ENCODE results near the gene CRIP2. TPM values are rescaled to one million over a fixed set of nuclear protein-coding genes. Genes with fewer than 3 reads are reported as not detected.

Gene CRIP2
- total RNA-seq, 5 donors from 2014 or later (not counting 1 experiment from before 2014, with no cell fraction given) = 6.4 to 38.7 (median 19.7) TPM

DNA sequence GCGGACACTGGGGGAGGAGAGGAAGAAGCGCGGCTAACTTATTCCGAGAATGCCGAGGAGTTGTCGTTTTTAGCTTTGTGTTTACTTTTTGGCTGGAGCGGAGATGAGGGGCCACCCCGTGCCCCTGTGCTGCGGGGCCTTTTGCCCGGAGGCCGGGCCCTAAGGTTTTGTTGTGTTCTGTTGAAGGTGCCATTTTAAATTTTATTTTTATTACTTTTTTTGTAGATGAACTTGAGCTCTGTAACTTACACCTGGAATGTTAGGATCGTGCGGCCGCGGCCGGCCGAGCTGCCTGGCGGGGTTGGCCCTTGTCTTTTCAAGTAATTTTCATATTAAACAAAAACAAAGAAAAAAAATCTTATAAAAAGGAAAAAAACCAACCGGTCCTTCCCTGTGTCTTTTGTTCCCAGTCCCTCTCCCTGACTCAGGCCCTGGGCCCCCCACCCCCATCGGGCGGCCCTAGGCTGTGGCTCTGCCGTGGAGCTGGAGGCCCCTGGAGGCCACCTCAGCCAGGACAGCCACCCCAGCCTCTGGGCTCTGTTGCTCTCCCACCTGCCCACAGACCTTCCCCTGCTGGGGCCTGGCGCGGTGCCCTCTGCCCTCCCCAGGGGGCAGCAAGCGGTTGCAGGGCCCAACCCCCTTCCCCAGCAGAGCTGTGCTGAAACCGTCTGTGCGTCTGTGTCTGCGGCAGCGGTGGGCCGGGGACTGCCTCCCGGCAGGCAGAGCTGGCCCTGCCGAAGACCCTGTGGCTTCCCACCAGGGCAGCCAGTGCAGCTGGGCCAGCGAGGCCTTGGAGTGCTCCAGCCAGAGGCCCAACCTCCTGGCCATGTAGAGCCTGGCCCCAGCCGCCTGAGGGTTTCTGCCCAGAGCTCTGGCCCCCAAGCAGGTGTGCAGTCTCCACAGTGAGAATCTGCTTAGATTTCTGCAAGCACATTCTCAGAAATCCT is 4.0 kb upstream of the CRIP2 start:
- H3K27me3 Mint-ChIP-seq = no peaks in the 10 kb centered on the region
- H3K9me3 ChIP-seq = no peaks in the 10 kb centered on the region
- H3K4me1 ChIP-seq (ENCODE audit: control insufficient read depth in 1 of 2, extremely low read depth in 1 of 2, insufficient read depth in 2 of 2, low read length in 2 of 2) = peaks cover 15 to 28% of the 10 kb centered on the region in 2 experiments
- no peak overlapping the region for H3K4me3 ChIP-seq (ENCODE audit: control insufficient read depth in 1 of 2, extremely low read depth in 1 of 2, low read length in 1 of 2)
- no peak overlapping the region for H3K27ac Mint-ChIP-seq
- no peak for DNase-seq
- peaks cover 0 to 31% of the 10 kb centered on the region in 2 experiments for H3K27me3 ChIP-seq (replicated peaks in 1 of 2; ENCODE audit: control insufficient read depth in 2 of 2, extremely low read depth in 1 of 2, insufficient read depth in 2 of 2, low read length in 1 of 2)
- no peak overlapping the region for H3K4me3 Mint-ChIP-seq
- no peak for ATAC-seq (replicated peaks in 1 of 4)
- no peaks in the 10 kb centered on the region for H3K9me3 Mint-ChIP-seq
- no peak overlapping the region for H3K27ac ChIP-seq (ENCODE audit: low read length)
- peaks cover 0 to 6% (median under 1%) of the 10 kb centered on the region in 3 donors for H3K4me1 Mint-ChIP-seq
- H3K36me3 Mint-ChIP-seq = no peaks in the 10 kb centered on the region
- ChIA-PET CTCF (interaction anchor here in 1 of 2 donors (1.2 to 1.5 kb wide), 2 partner anchors 19 to 58 kb away, joined by 4 read pairs; no protein-coding TSS in a partner anchor), POLR2A (no interaction called here)
- 93% methylated on average over 22 of the region's 34 CpGs for WGBS (ENCODE audit: insufficient coverage)
- peaks cover 16 to 19% of the 10 kb centered on the region in 2 donors for H3K36me3 ChIP-seq (ENCODE audit: control insufficient read depth in 2 of 2, extremely low read depth in 1 of 2, insufficient read depth in 1 of 2, low read length in 1 of 2)

DNA sequence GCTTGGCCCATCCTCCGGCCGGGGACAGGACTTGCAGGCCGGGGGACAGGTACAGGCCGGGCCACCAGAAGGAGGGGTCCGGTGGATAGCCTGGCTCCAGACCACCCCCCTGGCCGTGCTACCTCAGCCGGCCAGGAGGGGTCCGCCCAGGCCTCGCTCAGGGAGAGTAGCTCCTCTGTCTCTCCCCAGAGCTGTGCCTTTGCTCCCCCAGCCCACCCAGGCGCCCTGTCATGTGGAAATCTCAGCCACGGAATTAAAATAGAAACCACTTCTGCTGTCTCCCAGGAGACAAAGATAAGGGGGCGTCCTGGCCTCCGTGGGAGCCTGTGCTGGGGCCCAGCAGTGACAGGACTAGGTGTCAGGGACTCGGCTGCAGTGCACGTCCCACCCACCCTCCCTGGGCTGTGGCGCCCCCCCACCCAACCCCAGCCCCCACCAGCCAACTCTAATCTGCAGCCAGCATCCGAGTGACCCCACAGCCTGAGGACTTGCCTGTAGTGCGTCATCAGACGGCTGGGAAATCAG is 3.3 kb upstream of the CRIP2 start:
- Mint-ChIP-seq H3K36me3 (no peaks in the 10 kb centered on the region), H3K27me3 (no peaks in the 10 kb centered on the region), H3K27ac (no peak overlapping the region), H3K9me3 (no peaks in the 10 kb centered on the region), H3K4me1 (peaks cover 0 to 6% (median 6%) of the 10 kb centered on the region in 3 donors), H3K4me3 (no peak overlapping the region)
- WGBS (ENCODE audit: insufficient coverage) = 91% methylated on average over 14 of the region's 19 CpGs
- DNase-seq (no peak), ATAC-seq (replicated peaks in 1 of 4) (no peak)
- Histone ChIP-seq H3K36me3 (ENCODE audit: control insufficient read depth in 2 of 2, extremely low read depth in 1 of 2, insufficient read depth in 1 of 2, low read length in 1 of 2) (peaks cover 12 to 16% of the 10 kb centered on the region in 2 donors), H3K4me1 (ENCODE audit: control insufficient read depth in 1 of 2, extremely low read depth in 1 of 2, insufficient read depth in 2 of 2, low read length in 2 of 2) (peaks cover 19 to 35% of the 10 kb centered on the region in 2 experiments), H3K4me3 (ENCODE audit: control insufficient read depth in 1 of 2, extremely low read depth in 1 of 2, low read length in 1 of 2) (no peak overlapping the region), H3K27ac (ENCODE audit: low read length) (no peak overlapping the region), H3K27me3 (replicated peaks in 1 of 2; ENCODE audit: control insufficient read depth in 2 of 2, extremely low read depth in 1 of 2, insufficient read depth in 2 of 2, low read length in 1 of 2) (peaks cover 0 to 38% of the 10 kb centered on the region in 2 experiments), H3K9me3 (no peaks in the 10 kb centered on the region)
- ChIA-PET POLR2A (no interaction called here), CTCF (interaction anchor here (0.5 to 1.5 kb wide), 3 partner anchors 18 to 846 kb away, joined by 3 to 4 read pairs (median 4); no protein-coding TSS in a partner anchor)

DNA sequence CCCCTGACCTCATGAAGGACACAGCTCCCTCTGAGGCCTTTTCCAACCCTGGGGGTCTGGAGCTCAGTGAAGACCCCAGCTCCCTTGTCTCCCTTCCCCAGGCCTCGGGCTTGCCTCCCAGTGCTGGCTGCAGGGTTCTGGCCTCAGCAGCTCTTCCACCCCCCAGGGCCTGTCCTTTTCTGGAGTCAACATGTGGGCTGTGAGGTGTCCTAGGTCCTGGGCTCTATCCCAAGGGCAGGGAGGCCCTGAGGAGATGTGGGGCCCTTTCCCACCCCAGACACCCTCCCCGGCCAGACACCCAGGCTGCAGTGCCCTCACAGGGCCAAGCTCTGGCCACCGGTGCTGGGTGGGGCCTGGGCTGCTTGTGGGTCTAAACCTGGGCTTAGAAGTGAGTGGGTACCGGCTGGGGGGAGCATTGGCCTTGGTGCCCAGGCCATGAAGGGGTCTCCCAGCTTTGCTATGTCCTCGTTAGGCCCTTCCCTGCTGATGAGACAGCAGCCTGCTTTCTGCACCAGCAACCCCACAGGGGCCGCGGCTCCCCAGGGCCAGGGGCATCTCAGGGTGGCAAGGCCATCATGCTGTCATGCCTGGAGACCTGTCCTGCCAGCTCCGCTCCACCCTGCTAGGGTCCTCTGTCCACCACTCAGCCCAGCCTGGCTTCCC is 2.7 kb upstream of the CRIP2 start:
- H3K36me3 ChIP-seq (ENCODE audit: control insufficient read depth in 2 of 2, extremely low read depth in 1 of 2, insufficient read depth in 1 of 2, low read length in 1 of 2) = peaks cover 11 to 12% of the 10 kb centered on the region in 2 donors
- no peak overlapping the region for H3K4me3 ChIP-seq (ENCODE audit: control insufficient read depth in 1 of 2, extremely low read depth in 1 of 2, low read length in 1 of 2)
- 92% methylated on average over 4 of the region's 8 CpGs for WGBS (ENCODE audit: insufficient coverage)
- no peaks in the 10 kb centered on the region for H3K9me3 ChIP-seq
- DNase-seq (no peak), ATAC-seq (replicated peaks in 1 of 4) (no peak)
- Mint-ChIP-seq H3K36me3 (no peaks in the 10 kb centered on the region), H3K27ac (no peak overlapping the region), H3K4me1 (peaks cover 0 to 9% (median 9%) of the 10 kb centered on the region in 3 donors), H3K27me3 (no peaks in the 10 kb centered on the region), H3K4me3 (peak overlapping the region in 1 of 3 donors; percentile 72), H3K9me3 (no peaks in the 10 kb centered on the region)
- peaks cover 24 to 41% of the 10 kb centered on the region in 2 experiments for H3K4me1 ChIP-seq (ENCODE audit: control insufficient read depth in 1 of 2, extremely low read depth in 1 of 2, insufficient read depth in 2 of 2, low read length in 2 of 2)
- ChIA-PET POLR2A (no interaction called here), CTCF (interaction anchor here (0.5 to 1.5 kb wide), 3 partner anchors 9 to 845 kb away, joined by 3 to 4 read pairs (median 4); no protein-coding TSS in a partner anchor)
- peaks cover 0 to 44% of the 10 kb centered on the region in 2 experiments for H3K27me3 ChIP-seq (replicated peaks in 1 of 2; ENCODE audit: control insufficient read depth in 2 of 2, extremely low read depth in 1 of 2, insufficient read depth in 2 of 2, low read length in 1 of 2)
- no peak overlapping the region for H3K27ac ChIP-seq (ENCODE audit: low read length)

- H3K4me3 Mint-ChIP-seq = peak overlapping the region in 1 of 3 donors; percentile 72
These were observed 2.1 kb upstream of the CRIP2 start for GRCh38 chr14:105472486-105472991.

DNA sequence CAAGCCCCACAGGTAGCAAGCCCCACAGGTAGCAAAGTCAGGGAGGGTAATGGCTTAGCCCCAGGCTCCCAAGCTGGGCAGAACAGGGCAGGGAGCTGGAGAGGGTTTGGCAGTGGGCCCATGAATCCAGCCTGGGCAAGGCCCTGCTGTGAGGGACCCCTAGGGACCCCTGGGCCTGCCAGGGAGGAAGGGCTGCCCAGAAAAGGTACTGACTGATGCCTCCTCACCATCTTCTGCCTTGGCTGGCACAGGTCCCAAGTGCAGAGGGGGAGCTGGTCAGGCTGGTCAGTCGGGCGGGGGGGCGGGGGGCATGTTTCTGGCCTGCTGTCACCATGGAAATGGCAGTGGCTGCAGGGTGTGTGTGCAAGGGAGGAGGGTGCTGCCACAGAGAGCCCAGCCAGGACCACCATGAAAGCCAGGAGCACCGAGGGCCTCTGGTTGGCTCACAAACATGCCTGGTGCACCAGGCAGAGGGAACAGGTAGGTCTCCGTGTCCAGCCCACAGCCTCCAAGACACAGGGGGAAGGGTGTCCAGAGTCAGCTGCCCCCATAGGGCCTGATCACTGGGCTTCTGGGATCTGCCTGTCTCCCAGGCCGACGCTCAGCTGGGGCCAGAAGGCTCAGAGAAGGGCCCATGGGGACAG is 1.5 kb upstream of the CRIP2 start:
- DNase-seq (no peak), ATAC-seq (replicated peaks in 1 of 4) (no peak)
- H3K27me3 Mint-ChIP-seq = peaks cover 0 to 3% of the 10 kb centered on the region in 2 donors
- H3K27ac Mint-ChIP-seq = no peak overlapping the region
- no peaks in the 10 kb centered on the region for H3K9me3 ChIP-seq
- peak overlapping the region; percentile 23 to 48 for H3K4me3 ChIP-seq (ENCODE audit: control insufficient read depth in 1 of 2, extremely low read depth in 1 of 2, low read length in 1 of 2)
- POLR2A ChIA-PET = no interaction called here
- H3K36me3 ChIP-seq (ENCODE audit: control insufficient read depth in 2 of 2, extremely low read depth in 1 of 2, insufficient read depth in 1 of 2, low read length in 1 of 2) = peaks cover 4 to 5% of the 10 kb centered on the region in 2 donors
- 49% methylated on average over 4 of the region's 7 CpGs for WGBS (ENCODE audit: insufficient coverage)
- H3K4me1 Mint-ChIP-seq = peaks cover 8 to 15% (median 14%) of the 10 kb centered on the region in 3 donors
- peak overlapping the region; percentile 64 to 72 (median 71) for H3K4me3 Mint-ChIP-seq
- H3K27ac ChIP-seq (ENCODE audit: low read length) = peak overlapping the region; percentile 23
- no peaks in the 10 kb centered on the region for H3K9me3 Mint-ChIP-seq
- H3K36me3 Mint-ChIP-seq = no peaks in the 10 kb centered on the region
- CTCF ChIA-PET = interaction anchor here in 1 of 2 donors (0.6 kb wide), 1 partner anchor 413 kb away, joined by 3 read pairs; no protein-coding TSS in a partner anchor
- peaks cover 0 to 48% of the 10 kb centered on the region in 2 experiments for H3K27me3 ChIP-seq (replicated peaks in 1 of 2; ENCODE audit: control insufficient read depth in 2 of 2, extremely low read depth in 1 of 2, insufficient read depth in 2 of 2, low read length in 1 of 2)
- peaks cover 24 to 53% of the 10 kb centered on the region in 2 experiments for H3K4me1 ChIP-seq (ENCODE audit: control insufficient read depth in 1 of 2, extremely low read depth in 1 of 2, insufficient read depth in 2 of 2, low read length in 2 of 2)

More at GRCh38 chr14:105472486-105472991, 2.1 kb upstream of the CRIP2 start:
- Histone ChIP-seq H3K9me3 (no peaks in the 10 kb centered on the region), H3K4me3 (ENCODE audit: control insufficient read depth in 1 of 2, extremely low read depth in 1 of 2, low read length in 1 of 2) (no peak overlapping the region), H3K36me3 (ENCODE audit: control insufficient read depth in 2 of 2, extremely low read depth in 1 of 2, insufficient read depth in 1 of 2, low read length in 1 of 2) (peaks cover 6 to 10% of the 10 kb centered on the region in 2 donors), H3K4me1 (ENCODE audit: control insufficient read depth in 1 of 2, extremely low read depth in 1 of 2, insufficient read depth in 2 of 2, low read length in 2 of 2) (peaks cover 24 to 47% of the 10 kb centered on the region in 2 experiments), H3K27ac (ENCODE audit: low read length) (no peak overlapping the region), H3K27me3 (replicated peaks in 1 of 2; ENCODE audit: control insufficient read depth in 2 of 2, extremely low read depth in 1 of 2, insufficient read depth in 2 of 2, low read length in 1 of 2) (peaks cover 0 to 48% of the 10 kb centered on the region in 2 experiments)
- H3K27me3 Mint-ChIP-seq = peaks cover 0 to 3% of the 10 kb centered on the region in 2 donors
- H3K9me3 Mint-ChIP-seq = no peaks in the 10 kb centered on the region
- CTCF ChIA-PET = interaction anchor here in 1 of 2 donors (1.0 kb wide), 1 partner anchor 8 kb away, joined by 4 read pairs; no protein-coding TSS in a partner anchor
- POLR2A ChIA-PET = no interaction called here
- H3K27ac Mint-ChIP-seq = no peak overlapping the region
- ATAC-seq (replicated peaks in 1 of 4) (no peak), DNase-seq (no peak)
- peaks cover 6 to 15% (median 14%) of the 10 kb centered on the region in 3 donors for H3K4me1 Mint-ChIP-seq
- WGBS (ENCODE audit: insufficient coverage) = 90% methylated on average over 9 of the region's 12 CpGs
- H3K36me3 Mint-ChIP-seq = no peaks in the 10 kb centered on the region
